ENCODE results near the gene TEKT5.
A peak's percentile ranks its signal among the peaks of the same experiment; 100 is the strongest.
"Not testable (repeated sequence)": the region's sequence is repeated elsewhere in the genome, so short reads cannot be mapped to it uniquely, and the experiment has no call there.

Gene TEKT5

DNA sequence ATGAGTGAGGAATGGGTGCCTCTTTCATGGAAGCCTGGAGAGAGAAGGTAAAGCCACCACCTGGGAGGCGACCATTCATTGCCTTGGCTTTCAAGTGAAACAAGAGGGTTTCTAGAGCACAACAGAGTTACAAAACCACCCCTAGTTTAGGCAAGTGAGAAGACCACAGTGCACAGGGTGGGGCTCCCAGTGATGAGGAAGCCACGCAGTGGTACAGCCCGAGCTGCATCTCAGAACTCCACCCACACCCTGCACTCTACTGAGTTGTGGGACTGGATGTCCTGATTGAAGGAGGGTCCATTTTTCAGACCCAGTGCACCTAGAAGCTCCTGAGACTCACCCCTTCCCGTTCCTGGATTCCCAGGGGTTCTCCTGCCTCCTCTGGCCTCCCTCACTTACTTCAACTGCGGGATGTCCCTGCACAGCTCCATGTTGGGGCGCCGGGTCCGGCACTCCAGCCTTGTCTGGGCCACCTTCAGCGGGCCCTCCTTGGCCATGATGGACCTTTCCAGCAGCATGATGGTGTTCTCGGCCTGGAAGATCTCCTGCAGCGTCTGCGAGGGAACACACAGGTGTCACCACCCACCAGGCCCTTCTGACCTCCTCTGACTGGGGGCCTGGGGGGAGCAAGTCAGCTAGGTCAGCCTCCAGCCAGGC is 59.2 kb downstream of the TEKT5 start:
- DNase-seq (ENCODE audit: low read depth in 2 of 2), result no peak
- no peak overlapping the region for H3K4me3 ChIP-seq (replicated peaks in 1 of 2; ENCODE audit: low read depth in 2 of 2, low read length in 2 of 2)
- TF ChIP-seq, protein P1, sequence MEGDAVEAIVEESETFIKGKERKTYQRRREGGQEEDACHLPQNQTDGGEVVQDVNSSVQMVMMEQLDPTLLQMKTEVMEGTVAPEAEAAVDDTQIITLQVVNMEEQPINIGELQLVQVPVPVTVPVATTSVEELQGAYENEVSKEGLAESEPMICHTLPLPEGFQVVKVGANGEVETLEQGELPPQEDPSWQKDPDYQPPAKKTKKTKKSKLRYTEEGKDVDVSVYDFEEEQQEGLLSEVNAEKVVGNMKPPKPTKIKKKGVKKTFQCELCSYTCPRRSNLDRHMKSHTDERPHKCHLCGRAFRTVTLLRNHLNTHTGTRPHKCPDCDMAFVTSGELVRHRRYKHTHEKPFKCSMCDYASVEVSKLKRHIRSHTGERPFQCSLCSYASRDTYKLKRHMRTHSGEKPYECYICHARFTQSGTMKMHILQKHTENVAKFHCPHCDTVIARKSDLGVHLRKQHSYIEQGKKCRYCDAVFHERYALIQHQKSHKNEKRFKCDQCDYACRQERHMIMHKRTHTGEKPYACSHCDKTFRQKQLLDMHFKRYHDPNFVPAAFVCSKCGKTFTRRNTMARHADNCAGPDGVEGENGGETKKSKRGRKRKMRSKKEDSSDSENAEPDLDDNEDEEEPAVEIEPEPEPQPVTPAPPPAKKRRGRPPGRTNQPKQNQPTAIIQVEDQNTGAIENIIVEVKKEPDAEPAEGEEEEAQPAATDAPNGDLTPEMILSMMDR (IDR thresholded peaks at IDR 0.05; ENCODE audit: low read depth, low read length), result no peak

DNA sequence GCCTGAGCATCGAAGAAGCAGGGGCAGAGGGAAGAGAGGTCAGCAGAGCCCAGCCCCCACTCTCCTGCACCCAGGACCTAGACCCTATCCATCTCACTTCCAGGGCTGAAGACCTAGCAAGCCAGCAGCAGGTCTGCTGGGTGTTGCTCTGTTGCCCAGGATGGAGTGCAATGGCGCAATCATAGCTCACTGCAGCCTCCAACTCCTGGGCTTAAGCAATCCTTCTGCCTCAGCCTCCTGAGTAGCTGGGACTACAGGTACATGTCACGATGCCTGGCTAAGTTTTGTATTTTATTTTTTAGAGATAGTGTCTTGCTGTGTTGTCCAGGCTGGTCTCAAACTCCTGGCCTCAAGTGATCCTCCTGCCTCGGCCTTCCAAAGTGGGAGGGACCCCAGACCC is 61.3 kb downstream of the TEKT5 start:
- not testable (repeated sequence) for DNase-seq (ENCODE audit: low read depth in 2 of 2); H3K4me3 ChIP-seq (replicated peaks in 1 of 2; ENCODE audit: low read depth in 2 of 2, low read length in 2 of 2)

DNA sequence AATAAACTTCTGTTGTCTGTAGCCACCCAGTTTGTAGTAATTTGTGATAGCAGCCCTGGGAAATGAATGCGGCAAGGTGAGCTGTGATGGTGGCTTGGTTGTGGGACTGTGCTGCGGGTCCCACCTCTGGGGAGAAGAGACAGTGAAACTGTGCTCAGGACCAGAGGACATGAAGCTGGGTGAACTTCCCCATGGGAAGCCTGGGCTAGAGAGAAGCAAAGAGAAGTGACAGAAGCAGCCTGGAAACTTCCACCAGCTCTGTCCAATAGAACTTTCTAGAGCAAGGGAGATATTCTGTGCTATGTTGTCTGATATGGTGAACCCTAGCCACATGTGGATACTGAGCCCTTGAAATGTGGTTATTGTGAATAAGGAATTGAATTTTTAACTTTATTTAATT is 62.8 kb downstream of the TEKT5 start:
- H3K4me3 ChIP-seq (replicated peaks in 1 of 2; ENCODE audit: low read depth in 2 of 2, low read length in 2 of 2), result no peak overlapping the region
- TF ChIP-seq, protein P1 (IDR thresholded peaks at IDR 0.05; ENCODE audit: low read depth, low read length), result no peak
- no peak for DNase-seq (ENCODE audit: low read depth in 2 of 2)

DNA sequence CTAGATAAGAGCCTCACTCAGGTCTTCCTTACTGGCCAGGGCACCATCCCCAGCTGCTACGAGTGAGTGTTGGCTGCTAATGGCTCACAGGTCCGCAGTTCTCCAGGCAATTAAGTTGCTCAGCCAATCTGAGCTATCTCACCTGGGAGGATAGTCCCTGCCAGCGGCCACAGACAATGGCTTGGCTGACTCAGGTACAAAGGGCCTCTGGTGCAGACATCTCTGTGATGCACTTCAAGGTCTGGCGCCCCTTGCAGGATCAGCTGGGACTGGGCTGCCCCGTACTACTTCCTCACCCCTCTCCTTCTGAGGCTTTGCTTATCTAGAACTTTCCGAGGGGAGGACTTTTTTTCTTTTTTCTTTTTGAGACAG is 65.2 kb downstream of the TEKT5 start:
- DNase-seq (ENCODE audit: low read depth in 2 of 2), result no peak
- TF ChIP-seq, protein P1 (IDR thresholded peaks at IDR 0.05; ENCODE audit: low read depth, low read length), result no peak
- no peak overlapping the region for H3K4me3 ChIP-seq (replicated peaks in 1 of 2; ENCODE audit: low read depth in 2 of 2, low read length in 2 of 2)

DNA sequence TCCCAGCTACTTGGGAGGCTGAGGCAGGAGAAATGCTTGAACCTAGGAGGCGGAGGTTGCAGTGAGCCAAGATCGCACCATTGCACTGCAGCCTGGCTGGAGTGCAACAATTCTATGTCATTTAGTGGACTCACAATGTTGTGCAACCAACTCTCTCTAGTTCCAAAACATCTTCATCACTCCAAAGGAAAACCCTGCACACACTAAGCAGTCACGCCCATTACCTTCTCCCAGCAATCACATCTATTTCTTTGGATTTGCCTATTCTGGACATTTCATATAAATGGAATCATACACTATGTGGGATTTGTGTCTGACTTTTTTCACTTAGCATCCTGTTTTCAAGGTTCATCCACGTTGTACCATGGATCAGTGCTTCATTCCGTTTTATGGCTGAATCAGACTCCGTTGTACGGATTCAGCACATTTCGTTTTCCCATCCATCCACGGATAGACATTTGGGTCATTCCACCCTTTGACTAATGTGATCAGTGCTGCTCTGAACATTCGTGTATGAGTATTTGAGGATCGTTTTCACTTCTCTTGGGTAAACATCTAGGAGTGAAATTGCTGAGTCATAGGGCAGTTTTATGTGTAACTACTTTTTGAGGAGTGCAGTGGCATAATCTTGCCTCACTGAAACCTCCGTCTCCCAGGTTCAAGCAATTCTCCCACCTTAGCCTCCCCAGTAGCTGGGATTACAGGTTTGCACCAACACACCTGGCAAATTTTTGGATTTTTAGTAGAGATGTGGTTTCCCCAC is 69.0 kb downstream of the TEKT5 start:
- no peak overlapping the region for H3K4me3 ChIP-seq (replicated peaks in 1 of 2; ENCODE audit: low read depth in 2 of 2, low read length in 2 of 2)
- TF ChIP-seq, protein P1 (IDR thresholded peaks at IDR 0.05; ENCODE audit: low read depth, low read length), result no peak
- peak in 1 of 2 donors; percentile 32 for DNase-seq (ENCODE audit: low read depth in 2 of 2)

DNA sequence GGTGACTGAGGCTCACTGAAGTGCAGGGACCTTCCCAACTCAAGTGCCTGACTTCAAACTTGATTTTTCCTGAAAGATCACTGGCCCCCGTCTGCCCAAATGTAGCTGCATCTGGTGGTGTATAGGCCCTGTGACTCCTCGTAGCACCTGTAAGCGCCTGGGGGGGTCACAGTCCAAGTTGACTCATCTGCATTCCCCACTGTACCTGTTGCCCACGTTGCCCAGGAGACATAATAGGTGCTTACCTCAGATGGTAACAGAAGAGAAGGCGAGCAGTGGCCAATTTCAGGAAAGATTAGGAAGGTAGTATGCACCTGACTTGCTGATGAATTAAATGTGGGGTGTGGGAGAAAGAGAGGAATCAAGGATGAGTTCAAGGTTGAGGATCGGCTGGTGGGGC is 70.2 kb downstream of the TEKT5 start:
- DNase-seq (ENCODE audit: low read depth in 2 of 2), result no peak
- TF ChIP-seq, protein P1 (IDR thresholded peaks at IDR 0.05; ENCODE audit: low read depth, low read length), result no peak
- H3K4me3 ChIP-seq (replicated peaks in 1 of 2; ENCODE audit: low read depth in 2 of 2, low read length in 2 of 2), result no peak overlapping the region

DNA sequence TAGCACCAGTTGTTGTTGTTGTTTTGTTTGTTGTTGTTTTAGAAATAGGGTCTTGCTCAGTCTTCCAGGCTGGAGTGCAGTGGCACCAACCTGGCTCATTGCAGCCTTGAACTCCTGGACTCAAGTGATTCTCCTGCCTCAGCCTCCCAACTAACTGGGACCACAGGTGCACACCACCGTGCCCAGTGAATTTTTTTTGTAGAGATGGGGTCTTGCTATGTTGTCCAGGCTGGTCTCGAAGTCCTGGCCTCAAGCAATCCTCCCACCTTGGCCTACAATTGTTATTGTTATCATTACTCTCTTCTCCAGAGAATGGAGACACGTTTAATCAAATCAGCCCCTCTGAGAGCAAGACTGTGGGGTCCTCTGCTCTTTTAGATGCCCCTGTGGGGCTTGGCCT is 71.7 kb downstream of the TEKT5 start:
- TF ChIP-seq, protein P1 (IDR thresholded peaks at IDR 0.05; ENCODE audit: low read depth, low read length), result no peak
- H3K4me3 ChIP-seq (replicated peaks in 1 of 2; ENCODE audit: low read depth in 2 of 2, low read length in 2 of 2), result no peak overlapping the region
- DNase-seq (ENCODE audit: low read depth in 2 of 2), result no peak
